Aorta (tissue), 5 donors: ENCODE results near the gene XAGE5. TPM values are rescaled to one million over a fixed set of nuclear protein-coding genes. Genes with fewer than 3 reads are reported as not detected.
"Not testable (repeated sequence)": the region's sequence is repeated elsewhere in the genome, so short reads cannot be mapped to it uniquely, and the experiment has no call there.

Experiments
- ATAC-seq: fragments of 200-7000 bp; cut with Tn5 transposase; one replicate; pipeline ENCODE4 v1.9.1; 2022; ENCODE audit warnings: moderate library complexity; ENCODE audit not compliant: low FRiP score
- DNase-seq, 2 donors: peaks; one replicate each; pipeline ENCODE4 v3.0.0-alpha.2; 2020
- H3K27ac ChIP-seq, 2 donors: one replicate each; pipeline ENCODE4 v1.5.1; 2013; ENCODE audit warnings: low read length in 2 of 2, mild to moderate bottlenecking in 2 of 2, moderate library complexity in 2 of 2, control low read depth in 1 of 2, inconsistent platforms in 1 of 2, low read depth in 1 of 2
- H3K27me3 ChIP-seq, 2 donors: one replicate each; pipeline ENCODE4 v1.6.1; 2013; ENCODE audit warnings: control low read depth in 1 of 2, low read length in 1 of 2, mild to moderate bottlenecking in 1 of 2, moderate library complexity in 1 of 2; ENCODE audit not compliant: insufficient read depth in 2 of 2, control insufficient read depth in 1 of 2
- H3K36me3 ChIP-seq, 2 donors: one replicate each; pipeline ENCODE4 v1.6.1; 2013; ENCODE audit warnings: control low read depth in 1 of 2, low read length in 1 of 2, mild to moderate bottlenecking in 1 of 2; ENCODE audit not compliant: insufficient read depth in 2 of 2, control insufficient read depth in 1 of 2
- H3K4me1 ChIP-seq, 2 donors: one replicate each; pipeline ENCODE4 v1.6.1; 2013; ENCODE audit warnings: low read length in 2 of 2, control low read depth in 1 of 2, mild to moderate bottlenecking in 1 of 2, moderate library complexity in 1 of 2; ENCODE audit not compliant: insufficient read depth in 2 of 2, control insufficient read depth in 1 of 2
- H3K4me3 ChIP-seq, 2 donors: one replicate each; pipeline ENCODE4 v1.5.1; 2013; ENCODE audit warnings: low read length in 2 of 2, control low read depth in 1 of 2, mild to moderate bottlenecking in 1 of 2
- H3K9me3 ChIP-seq: one replicate; pipeline ENCODE4 v1.6.1; 2013; ENCODE audit warnings: mild to moderate bottlenecking, low read length; ENCODE audit not compliant: control insufficient read depth
- WGBS, 2 donors: extraction: QIAGEN DNeasy Blood & Tissue Kit; methylation state at CpG; one replicate each; pipeline ENCODE4 v1.1.7; 2013; 5-methylcytosine and 5-hydroxymethylcytosine counted together
- intact Hi-C, 2 donors: fragments of 100-400 bp; cut with DNase I; formaldehyde crosslinking; loops; one replicate each; pipeline versions ENCODE4 v1.14.2 to v1.15.0; 2022
- long read RNA-seq, 2 donors: library from polyadenylated mRNA; unstranded; transcript quantifications; one replicate each; pipeline ENCODE4 v2.0.0, GENCODE V29; 2020 to 2021
- polyA plus RNA-seq, 2 donors: library from polyadenylated mRNA; stranded (reverse); fragments of 200-250 nt; gene quantifications; one replicate each; pipeline ENCODE4 v1.2.3, GENCODE V29; 2013
- total RNA-seq, 2 donors: library from RNA; stranded (reverse); fragmentation: NEBNext Ultra II Directional; extraction: Animal tissue kit (Norgen Biotek cat#: 25700); gene quantifications; one replicate each; pipeline ENCODE4 v1.2.1, GENCODE V29; 2021
- donor health status: healthy with polysubstance abuse.
- donor health status: Bipolar disorder and iron deficiency.
- donor health status: DM: no; HTN: no; CAD: no.
- donor health status: DM: no; HTN: no; CAD: no.
- donor health status: DM: yes; HTN: yes; CAD: no.

XAGE5 gene, protein sequence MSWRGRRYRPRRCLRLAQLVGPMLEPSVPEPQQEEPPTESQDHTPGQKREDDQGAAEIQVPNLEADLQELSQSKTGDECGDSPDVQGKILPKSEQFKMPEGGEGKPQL
- total RNA-seq, result not detected
- not detected for polyA plus RNA-seq
- long read RNA-seq, donor 1, result 0 reads
- long read RNA-seq, donor 2, result 0 reads

GRCh38 chrX:52811065-52811625, at the start of gene XAGE5:
TSS of gene XAGE5 (plus strand) at chrX:52811287. CDS start at chrX:52812567, 1,280 bp downstream.
- Histone ChIP-seq H3K4me1 (no peaks in the 10 kb centered on the region), H3K27me3 (peaks cover 0 to 2% of the 10 kb centered on the region in 2 donors), H3K36me3 (no peaks in the 10 kb centered on the region), H3K4me3 (no peak within 1 kb of the TSS), H3K9me3 (no peaks in the 10 kb centered on the region), H3K27ac (no peak within 1 kb of the TSS)
- WGBS, 2 donors, result 81 to 91% methylated on average over 25 of the region's 25 CpGs
- DNase-seq (no peak), ATAC-seq (no peak)
- intact Hi-C loops, result no loop called here

GRCh38 chrX:52765983-52766382, 45.1 kb upstream of the XAGE5 start:
- intact Hi-C loops, H3K4me1 ChIP-seq, H3K27me3 ChIP-seq, H3K36me3 ChIP-seq, ATAC-seq, H3K4me3 ChIP-seq, H3K27ac ChIP-seq, DNase-seq, H3K9me3 ChIP-seq: not testable (repeated sequence)
- WGBS, 2 donors, result 100% methylated on average over 2 of the region's 5 CpGs; no CpG with 5 or more reads in 1 of the 2 donors

GRCh38 chrX:52773504-52773903, 37.6 kb upstream of the XAGE5 start:
- H3K27ac ChIP-seq, H3K4me1 ChIP-seq, H3K4me3 ChIP-seq, H3K27me3 ChIP-seq, H3K36me3 ChIP-seq, H3K9me3 ChIP-seq, ATAC-seq, intact Hi-C loops, DNase-seq: not testable (repeated sequence)
- 77 to 81% methylated on average over 8 to 9 of the region's 11 CpGs for WGBS, 2 donors

DNA sequence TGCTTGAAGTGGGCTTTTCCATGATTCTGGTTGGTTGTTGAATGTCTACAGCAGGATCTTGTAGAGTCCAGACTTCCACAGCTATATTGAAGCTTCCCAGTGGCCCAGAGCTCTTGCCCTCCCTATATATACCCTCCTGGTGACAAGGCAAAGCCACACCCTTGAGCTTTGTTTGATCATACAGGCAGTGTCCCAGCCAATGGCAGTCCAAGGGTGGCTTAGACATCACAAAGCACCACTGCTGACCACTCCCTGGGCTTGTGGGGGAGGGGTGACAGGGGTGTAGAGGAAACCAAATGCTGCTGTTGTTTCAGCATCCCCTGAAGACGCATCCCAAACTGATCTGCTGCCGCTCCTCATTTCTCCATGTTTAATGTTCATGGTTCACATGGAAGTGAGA, 13.8 kb upstream of the XAGE5 start, which contains the start of gene SPANXN5:
Gene SPANXN5 (minus strand): TSS at position 101 of the 400 bp plus-strand sequence. CDS start 79 bp downstream, at position 22.
- H3K36me3 ChIP-seq, H3K27me3 ChIP-seq, H3K27ac ChIP-seq, ATAC-seq, H3K4me1 ChIP-seq, intact Hi-C loops, DNase-seq, H3K9me3 ChIP-seq, H3K4me3 ChIP-seq: not testable (repeated sequence)
- WGBS, 2 donors, result 72 to 77% methylated on average over 2 of the region's 2 CpGs

DNA sequence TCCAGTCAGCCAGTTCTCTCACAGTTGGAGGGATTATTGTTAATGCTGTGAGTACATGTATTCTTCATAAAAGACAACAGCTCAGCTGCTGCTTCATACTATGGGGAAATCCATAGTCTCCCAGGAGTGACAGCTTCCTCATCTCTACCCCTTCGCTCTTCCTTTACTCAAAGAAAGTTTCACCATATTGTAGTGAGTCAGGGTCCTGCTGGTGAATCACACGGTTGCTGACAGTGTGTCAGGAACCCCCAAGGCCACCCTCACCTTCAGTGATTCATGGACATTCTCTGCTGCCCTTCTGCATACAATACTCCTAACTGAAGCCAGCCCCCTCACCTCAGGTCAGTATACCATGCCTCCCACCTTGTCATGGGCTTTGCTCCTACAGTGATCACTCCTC, 6.2 kb upstream of the XAGE5 start:
- H3K4me1 ChIP-seq, H3K36me3 ChIP-seq, H3K27me3 ChIP-seq, H3K4me3 ChIP-seq, H3K9me3 ChIP-seq, intact Hi-C loops, H3K27ac ChIP-seq, ATAC-seq, DNase-seq: not testable (repeated sequence)
- 51 to 68% methylated on average over 2 of the region's 2 CpGs for WGBS, 2 donors

GRCh38 chrX:52819788-52820187, 8.7 kb downstream of the XAGE5 start:
- Histone ChIP-seq H3K9me3 (no peaks in the 10 kb centered on the region), H3K36me3 (no peaks in the 10 kb centered on the region), H3K27ac (no peak overlapping the region), H3K4me1 (no peaks in the 10 kb centered on the region), H3K4me3 (no peak overlapping the region), H3K27me3 (no peaks in the 10 kb centered on the region)
- ATAC-seq, result no peak
- intact Hi-C loops, result no loop called here
- whole genome bisulfite sequencing, 2 donors, result 65 to 83% methylated on average over 4 of the region's 4 CpGs
- no peak for DNase-seq

DNA sequence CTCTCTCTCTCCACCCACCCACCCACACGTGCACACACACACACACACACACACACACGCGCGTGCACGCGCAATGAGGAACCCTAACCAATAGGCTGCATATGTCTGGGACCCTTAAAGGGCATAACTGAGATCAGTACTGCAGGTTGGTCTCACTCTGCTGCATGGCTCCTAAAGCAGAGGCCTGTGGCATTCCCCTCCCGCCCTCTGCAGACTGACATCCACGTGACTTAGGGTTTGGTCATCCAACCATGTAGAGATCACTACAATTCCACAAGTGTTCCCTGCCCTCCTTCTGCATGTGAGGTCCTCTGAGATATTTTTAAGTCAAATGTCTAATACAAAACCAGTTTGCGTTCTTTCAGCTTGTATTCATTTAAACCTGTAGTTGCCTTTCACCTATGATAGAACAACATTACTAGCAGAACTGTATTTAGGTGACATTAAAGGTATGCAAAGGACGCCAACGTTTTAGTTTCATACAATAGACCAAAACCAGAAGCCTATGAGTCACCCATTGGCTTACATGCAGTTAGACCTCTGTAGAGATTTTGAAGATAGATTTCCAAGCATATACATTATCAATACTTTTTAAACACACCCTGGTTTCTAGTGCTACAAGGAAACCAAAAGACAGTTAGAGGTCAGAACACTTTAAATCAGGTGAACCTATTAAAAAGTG, 10.1 kb downstream of the XAGE5 start:
- H3K27me3 ChIP-seq, result no peaks in the 10 kb centered on the region
- H3K27ac ChIP-seq, result no peak overlapping the region
- H3K4me1 ChIP-seq, result no peaks in the 10 kb centered on the region
- ATAC-seq (no peak), DNase-seq (no peak)
- WGBS, 2 donors, result 69 to 81% methylated on average over 11 of the region's 11 CpGs
- no peaks in the 10 kb centered on the region for H3K36me3 ChIP-seq
- intact Hi-C loops, result no loop called here
- no peaks in the 10 kb centered on the region for H3K9me3 ChIP-seq
- H3K4me3 ChIP-seq, result no peak overlapping the region

- intact Hi-C loops, result no loop called here
- H3K27me3 ChIP-seq, result no peaks in the 10 kb centered on the region
- no peaks in the 10 kb centered on the region for H3K9me3 ChIP-seq
- H3K27ac ChIP-seq, result no peak overlapping the region
- no peak overlapping the region for H3K4me3 ChIP-seq
- WGBS, 2 donors, result 42 to 65% methylated on average over 2 of the region's 2 CpGs
- ATAC-seq (no peak), DNase-seq (no peak)
- H3K36me3 ChIP-seq, result no peaks in the 10 kb centered on the region
- H3K4me1 ChIP-seq, result no peaks in the 10 kb centered on the region
Observed at GRCh38 chrX:52824608-52825007, 13.5 kb downstream of the XAGE5 start.

DNA sequence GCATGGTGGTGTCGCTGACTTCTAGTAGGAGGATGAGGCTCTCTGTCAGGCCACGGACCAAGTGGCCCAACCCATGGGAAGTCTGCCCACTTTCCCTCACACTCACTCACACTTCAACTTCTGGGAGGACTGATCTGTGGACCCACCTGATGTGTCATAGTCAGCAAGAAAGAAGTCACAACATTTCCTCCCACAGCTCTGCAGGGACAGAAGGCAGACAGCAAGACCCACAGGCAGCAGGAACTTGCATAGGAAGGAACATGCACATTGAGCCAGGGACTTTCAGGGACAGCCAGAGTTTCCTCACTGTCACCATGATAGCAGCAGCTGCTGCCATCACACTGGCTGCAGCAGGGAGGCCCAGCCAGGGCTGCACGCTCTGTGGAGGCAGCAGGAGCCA, 19.5 kb downstream of the XAGE5 start:
- no peak for ATAC-seq
- Histone ChIP-seq H3K27ac (no peak overlapping the region), H3K4me1 (no peaks in the 10 kb centered on the region), H3K36me3 (no peaks in the 10 kb centered on the region), H3K27me3 (no peaks in the 10 kb centered on the region), H3K9me3 (no peaks in the 10 kb centered on the region), H3K4me3 (no peak overlapping the region)
- no peak for DNase-seq
- intact Hi-C loops, result no loop called here
- WGBS, 2 donors, result 59 to 60% methylated on average over 3 of the region's 3 CpGs
